ENCODE results near the gene ARL17A. TPM values are rescaled to one million over a fixed set of nuclear protein-coding genes. Genes with fewer than 3 reads are reported as not detected.

The ARL17A gene
- total RNA-seq, 1 donor from 2014 or later = 12.4 TPM

Small RNA genes lying within 50 kb of the gene (small RNA-seq; reads per million reads assigned to genes)
- not detected for gene RN7SL199P

Other genes with a start within 250 kb of the ARL17A start
- 7.1 and 22.4 TPM in 2 replicates for gene ARL17B, start 217.9 kb downstream of the ARL17A start, total RNA-seq (ENCODE audit: low replicate concordance)
- gene LRRC37A2, start 67.2 kb downstream of the ARL17A start, total RNA-seq (ENCODE audit: low replicate concordance) = 13.9 and 16.3 TPM in 2 replicates
- gene NSF, start 11.0 kb upstream of the ARL17A start, total RNA-seq (ENCODE audit: low replicate concordance) = 31.9 and 43.0 TPM in 2 replicates
- gene WNT3, start 239.0 kb upstream of the ARL17A start, total RNA-seq (ENCODE audit: low replicate concordance) = 1.1 and 1.7 TPM in 2 replicates

Measured in neural progenitor cell (in vitro differentiated cells).